ENCODE measurements around the gene CHST1.

CHST1 gene

GRCh38 chr11:45620243-45620642 lies 45.2 kb downstream of the CHST1 start:
- no peak overlapping the region for H3K4me3 ChIP-seq (replicated peaks; ENCODE audit: insufficient read depth, low read length)
- TF ChIP-seq REST (IDR thresholded peaks at IDR 0.05; ENCODE audit: insufficient replicate concordance, low read depth), result no peak
- no peak for TF ChIP-seq GABPA (IDR thresholded peaks at IDR 0.05; ENCODE audit: low read depth)
- TF ChIP-seq SPI1 (IDR thresholded peaks at IDR 0.05; ENCODE audit: borderline replicate concordance, low read depth), result no peak
- TF ChIP-seq CTCF (IDR thresholded peaks at IDR 0.05; ENCODE audit: insufficient read depth, low read length), result no peak
- TF ChIP-seq POLR2AphosphoS5 (IDR thresholded peaks at IDR 0.05; ENCODE audit: low read depth), result no peak
- H3K27me3 ChIP-seq (ENCODE audit: insufficient read depth, poor library complexity, severe bottlenecking), result peaks cover 6% of the 10 kb centered on the region
- no peak overlapping the region for H3K27ac ChIP-seq (replicated peaks)
- no peak for DNase-seq (ENCODE audit: low read depth in 1 of 2, low spot score in 1 of 2)

GRCh38 chr11:45618897-45619296 lies 46.5 kb downstream of the CHST1 start:
- Histone ChIP-seq H3K27me3 (ENCODE audit: insufficient read depth, poor library complexity, severe bottlenecking) (peaks cover 6% of the 10 kb centered on the region), H3K4me3 (replicated peaks; ENCODE audit: insufficient read depth, low read length) (no peak overlapping the region), H3K27ac (replicated peaks) (no peak overlapping the region)
- no peak for DNase-seq (ENCODE audit: low read depth in 1 of 2, low spot score in 1 of 2)
- TF ChIP-seq CTCF (IDR thresholded peaks at IDR 0.05; ENCODE audit: insufficient read depth, low read length) (no peak), SPI1 (IDR thresholded peaks at IDR 0.05; ENCODE audit: borderline replicate concordance, low read depth) (no peak)

DNA sequence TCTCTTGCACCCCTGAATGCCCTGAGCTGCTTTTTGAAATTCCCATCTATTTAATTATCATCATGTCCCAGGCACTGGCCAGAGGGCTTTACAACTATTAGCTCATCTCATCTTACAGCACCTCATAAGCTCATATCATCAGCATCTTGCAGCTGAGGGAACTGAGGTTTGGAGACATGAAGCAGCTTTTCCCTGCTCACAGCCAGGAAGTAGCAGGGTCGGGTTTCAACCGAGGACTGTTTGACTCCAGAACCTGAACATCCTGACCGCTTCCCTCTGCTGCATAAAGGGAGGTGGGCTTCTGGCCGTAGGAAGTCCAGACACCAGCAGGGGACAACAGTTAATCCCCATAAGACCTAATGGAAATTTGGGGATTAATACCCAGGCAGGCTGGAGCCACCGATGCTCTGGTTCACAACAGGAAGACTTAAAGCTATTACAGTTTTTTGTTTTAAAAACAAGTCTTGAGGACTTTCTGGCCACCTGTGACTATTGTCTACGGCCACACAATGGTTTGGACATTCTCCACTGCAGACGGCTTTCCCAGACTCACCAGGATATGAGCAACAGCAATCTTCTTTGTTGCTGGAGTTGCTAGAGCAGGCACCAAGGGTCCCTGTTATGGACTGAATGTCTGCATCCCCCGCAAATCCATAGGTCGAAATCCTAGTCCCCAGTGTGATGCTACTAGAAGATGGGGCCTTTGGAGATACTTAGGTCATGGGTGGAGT lies 47.4 kb downstream of the CHST1 start:
- DNase-seq (ENCODE audit: low read depth in 1 of 2, low spot score in 1 of 2), result no peak
- no peak overlapping the region for H3K4me3 ChIP-seq (replicated peaks; ENCODE audit: insufficient read depth, low read length)
- TF ChIP-seq SPI1 (IDR thresholded peaks at IDR 0.05; ENCODE audit: borderline replicate concordance, low read depth) (no peak), POLR2AphosphoS5 (IDR thresholded peaks at IDR 0.05; ENCODE audit: low read depth) (no peak), CTCF (IDR thresholded peaks at IDR 0.05; ENCODE audit: insufficient read depth, low read length) (no peak), GABPA (IDR thresholded peaks at IDR 0.05; ENCODE audit: low read depth) (no peak), REST (IDR thresholded peaks at IDR 0.05; ENCODE audit: insufficient replicate concordance, low read depth) (no peak)
- H3K27me3 ChIP-seq (ENCODE audit: insufficient read depth, poor library complexity, severe bottlenecking), result peaks cover 6% of the 10 kb centered on the region
- H3K27ac ChIP-seq (replicated peaks), result no peak overlapping the region
